Activated B cell treated with CpG ODN at 0.5 μM for 24 hours (primary cell): Measurements from ENCODE around the gene CEACAM3. TPM values are rescaled to one million over a fixed set of nuclear protein-coding genes. Genes with fewer than 3 reads are reported as not detected.

Experiments used
- ATAC-seq: fragments of 200-7000 bp; cut with Tn5 transposase; one replicate; pipeline ENCODE4 v1.10.0; 2021; ENCODE audit warnings: low read depth, mild to moderate bottlenecking, moderate library complexity
- CTCF ChIA-PET: fragments of 350-600 bp; sonication (Branson Sonifier 250); formaldehyde crosslinking; loops from one replicate; lab custom pipeline; 2021; ENCODE audit warnings: antibody characterized with exemption; lab: Charles Lee
- POLR2A ChIA-PET: fragments of 350-600 bp; sonication (Branson Sonifier 250); formaldehyde crosslinking; loops from one replicate; lab custom pipeline; 2021; ENCODE audit warnings: antibody characterized with exemption; lab: Charles Lee
- DNase-seq: peaks from one replicate; pipeline ENCODE4 v3.0.0; 2022
- H3K27ac Mint-ChIP-seq: one replicate; pipeline ENCODE4 v1.8.0; 2020; ENCODE audit warnings: mixed read lengths
- H3K27me3 Mint-ChIP-seq: one replicate; pipeline ENCODE4 v1.8.0; 2021; ENCODE audit warnings: mixed read lengths
- H3K36me3 Mint-ChIP-seq: one replicate; pipeline ENCODE4 v1.8.0; 2021; ENCODE audit warnings: low read depth, mixed read lengths
- H3K4me1 Mint-ChIP-seq: one replicate; pipeline ENCODE4 v1.8.0; 2021; ENCODE audit warnings: mixed read lengths
- H3K4me3 Mint-ChIP-seq: one replicate; pipeline ENCODE4 v1.8.0; 2020; ENCODE audit warnings: mild to moderate bottlenecking, mixed read lengths
- H3K9me3 Mint-ChIP-seq: one replicate; pipeline ENCODE4 v1.8.0; 2020; ENCODE audit warnings: mixed read lengths
- CTCF ChIP-seq: fragments of 200-600 bp; IDR thresholded peaks from one replicate; pipeline ENCODE4 v1.8.0; 2022; ENCODE audit warnings: antibody characterized with exemption, mild to moderate bottlenecking
- intact Hi-C: fragments of 100-400 bp; cut with micrococcal nuclease; formaldehyde crosslinking; loops from one replicate; pipeline ENCODE4 v1.15.1; 2024
- total RNA-seq: library from RNA; stranded (reverse); gene quantifications from 2 replicates; pipeline ENCODE4 v1.2.3, GENCODE V29; 2022

The CEACAM3 gene
- total RNA-seq, 1 donor from 2014 or later, result not detected

- H3K27me3 Mint-ChIP-seq, result no peaks in the 10 kb centered on the region
- H3K4me3 Mint-ChIP-seq, result peak overlapping the region; percentile 94
- H3K9me3 Mint-ChIP-seq, result no peaks in the 10 kb centered on the region
- peak; percentile 27 for DNase-seq
- H3K27ac Mint-ChIP-seq, result peak overlapping the region; percentile 86
- TF ChIP-seq CTCF, result no peak
- no peak for ATAC-seq
- intact Hi-C loops, result loop anchor here (1.0 kb wide), 3 partner anchors 11 to 24 kb away; partner anchors contain the start of gene CD79A
- ChIA-PET CTCF (interaction anchor here (1.0 to 3.8 kb wide), 13 partner anchors 8 to 99 kb away, joined by 3 to 34 read pairs (median 6); partner anchors contain the start of genes CD79A, ERFL and RABAC1), POLR2A (interaction anchor here (0.5 to 4.1 kb wide), 23 partner anchors 13 to 1719 kb away, joined by 3 to 258 read pairs (median 7); partner anchors contain the start of genes AKT2, ARHGEF1, B9D2 and CD79A)
- H3K36me3 Mint-ChIP-seq, result peaks cover 51% of the 10 kb centered on the region
- peaks cover 48% of the 10 kb centered on the region for H3K4me1 Mint-ChIP-seq
Observed at GRCh38 chr19:41860419-41861115, 64.2 kb downstream of the CEACAM3 start.

Other genes with a start within 250 kb of the CEACAM3 start
- 11.7 and 12.0 TPM in 2 replicates for gene CEACAM21, start 220.4 kb upstream of the CEACAM3 start, total RNA-seq
- not detected in 2 replicates for gene CEACAM4, start 169.5 kb upstream of the CEACAM3 start, total RNA-seq
- gene CEACAM7, start 108.3 kb upstream of the CEACAM3 start, total RNA-seq, result not detected in 2 replicates
- gene CEACAM5, start 88.0 kb upstream of the CEACAM3 start, total RNA-seq, result not detected in 2 replicates
- not detected in 2 replicates for gene CEACAM6, start 41.1 kb upstream of the CEACAM3 start, total RNA-seq
- gene LYPD4, start 48.1 kb downstream of the CEACAM3 start, total RNA-seq, result not detected in 2 replicates
- not detected in 2 replicates for gene DMRTC2, start 48.5 kb downstream of the CEACAM3 start, total RNA-seq
- gene RPS19, start 63.7 kb downstream of the CEACAM3 start, total RNA-seq, result 4,196 and 4,853 TPM in 2 replicates
- 889 and 943 TPM in 2 replicates for gene CD79A, start 80.7 kb downstream of the CEACAM3 start, total RNA-seq
- 351 and 418 TPM in 2 replicates for gene ARHGEF1, start 86.6 kb downstream of the CEACAM3 start, total RNA-seq
- gene ERFL, start 131.9 kb downstream of the CEACAM3 start, total RNA-seq, result 0.64 and 1.1 TPM in 2 replicates
- gene RABAC1, start 162.7 kb downstream of the CEACAM3 start, total RNA-seq, result 96.7 and 102 TPM in 2 replicates
- gene ATP1A3, start 197.6 kb downstream of the CEACAM3 start, total RNA-seq, result 1.4 and 1.8 TPM in 2 replicates